ENCODE measurements around the gene SYNC. TPM values are rescaled to one million over a fixed set of nuclear protein-coding genes. Genes with fewer than 3 reads are reported as not detected.
"Not testable (repeated sequence)": the region's sequence is repeated elsewhere in the genome, so short reads cannot be mapped to it uniquely, and the experiment has no call there.

SYNC gene
- total RNA-seq, 1 donor from 2014 or later, result 0.12 TPM

DNA sequence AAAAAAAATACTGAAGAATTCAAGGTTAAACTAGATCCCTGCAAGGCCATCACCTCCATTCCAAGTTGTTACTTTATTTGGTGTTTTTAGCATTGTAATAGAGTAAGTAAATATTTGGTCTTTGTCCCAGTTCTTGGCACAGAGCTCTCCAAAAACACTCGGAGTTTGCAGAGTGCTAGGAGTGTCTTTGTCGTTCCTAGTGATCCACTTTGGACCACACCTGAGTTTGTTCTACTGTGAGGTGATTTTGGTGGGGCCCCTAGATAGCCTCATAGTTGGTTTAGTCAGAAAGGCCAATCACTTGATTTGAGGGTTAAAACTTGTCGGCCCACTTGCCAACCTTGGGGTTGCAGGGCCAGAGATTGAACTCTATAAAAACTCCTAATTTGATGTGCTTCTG lies 25.6 kb downstream of the SYNC start:
- Mint-ChIP-seq H3K27ac (ENCODE audit: unreplicated experiment) (no peak overlapping the region), H3K36me3 (ENCODE audit: low read depth) (peaks cover 40% of the 10 kb centered on the region), H3K4me1 (no peaks in the 10 kb centered on the region), H3K9me3 (no peaks in the 10 kb centered on the region), H3K27me3 (ENCODE audit: low read depth) (no peaks in the 10 kb centered on the region), H3K4me3 (no peak overlapping the region)
- TF ChIP-seq, protein P1, sequence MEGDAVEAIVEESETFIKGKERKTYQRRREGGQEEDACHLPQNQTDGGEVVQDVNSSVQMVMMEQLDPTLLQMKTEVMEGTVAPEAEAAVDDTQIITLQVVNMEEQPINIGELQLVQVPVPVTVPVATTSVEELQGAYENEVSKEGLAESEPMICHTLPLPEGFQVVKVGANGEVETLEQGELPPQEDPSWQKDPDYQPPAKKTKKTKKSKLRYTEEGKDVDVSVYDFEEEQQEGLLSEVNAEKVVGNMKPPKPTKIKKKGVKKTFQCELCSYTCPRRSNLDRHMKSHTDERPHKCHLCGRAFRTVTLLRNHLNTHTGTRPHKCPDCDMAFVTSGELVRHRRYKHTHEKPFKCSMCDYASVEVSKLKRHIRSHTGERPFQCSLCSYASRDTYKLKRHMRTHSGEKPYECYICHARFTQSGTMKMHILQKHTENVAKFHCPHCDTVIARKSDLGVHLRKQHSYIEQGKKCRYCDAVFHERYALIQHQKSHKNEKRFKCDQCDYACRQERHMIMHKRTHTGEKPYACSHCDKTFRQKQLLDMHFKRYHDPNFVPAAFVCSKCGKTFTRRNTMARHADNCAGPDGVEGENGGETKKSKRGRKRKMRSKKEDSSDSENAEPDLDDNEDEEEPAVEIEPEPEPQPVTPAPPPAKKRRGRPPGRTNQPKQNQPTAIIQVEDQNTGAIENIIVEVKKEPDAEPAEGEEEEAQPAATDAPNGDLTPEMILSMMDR (conservative IDR thresholded peaks at IDR 0.05), result no peak
- DNase-seq (ENCODE audit: low read depth, low spot score), result no peak

DNA sequence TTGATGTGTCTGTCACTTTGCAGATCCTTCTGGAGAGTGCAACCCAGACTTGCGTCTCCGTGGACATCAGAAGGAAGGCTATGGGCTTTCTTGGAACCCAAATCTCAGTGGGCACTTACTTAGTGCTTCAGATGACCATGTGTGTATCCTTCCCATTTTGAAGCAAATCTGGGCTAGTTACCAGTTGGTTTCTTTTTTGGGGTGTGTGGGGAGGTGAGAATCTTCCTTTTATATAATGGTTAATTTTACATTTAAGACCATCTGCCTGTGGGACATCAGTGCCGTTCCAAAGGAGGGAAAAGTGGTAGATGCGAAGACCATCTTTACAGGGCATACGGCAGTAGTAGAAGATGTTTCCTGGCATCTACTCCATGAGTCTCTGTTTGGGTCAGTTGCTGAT lies 33.9 kb downstream of the SYNC start:
- H3K27me3 Mint-ChIP-seq (ENCODE audit: low read depth); H3K4me1 Mint-ChIP-seq; H3K4me3 Mint-ChIP-seq; DNase-seq (ENCODE audit: low read depth, low spot score); H3K9me3 Mint-ChIP-seq; H3K27ac Mint-ChIP-seq (ENCODE audit: unreplicated experiment): not testable (repeated sequence)
- H3K36me3 Mint-ChIP-seq (ENCODE audit: low read depth), result peaks cover 22% of the 10 kb centered on the region

DNA sequence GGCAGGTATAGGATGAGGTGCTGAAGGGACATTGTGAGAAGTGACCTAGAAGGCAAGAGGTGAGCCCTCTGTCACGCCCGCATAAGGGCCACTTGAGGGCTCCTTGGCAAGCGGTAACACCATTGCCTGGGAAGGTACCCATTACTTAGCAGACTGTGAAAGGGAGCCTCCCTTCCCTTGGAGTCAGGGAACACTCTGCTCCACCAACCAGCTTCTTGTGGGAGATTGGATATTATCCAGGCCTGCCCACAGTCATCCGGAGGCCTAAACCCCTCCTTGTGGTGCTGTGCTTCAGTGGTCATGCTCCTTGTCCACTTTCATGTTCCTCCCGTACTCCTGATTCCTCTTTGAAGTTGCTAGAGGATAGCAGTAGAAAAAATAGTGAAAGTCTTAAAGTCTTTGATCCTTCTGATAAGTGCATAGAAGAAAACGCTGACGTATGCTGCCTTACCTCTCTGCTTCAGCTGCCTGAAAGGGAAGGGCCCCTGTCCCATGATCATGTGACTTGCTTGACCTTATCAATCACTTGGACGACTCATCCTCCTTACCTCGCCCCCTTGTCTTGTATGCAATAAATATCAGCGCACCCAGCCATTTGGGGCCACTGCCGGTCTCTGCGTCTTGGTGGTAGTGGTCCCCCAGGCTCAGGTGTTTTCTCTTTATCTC lies 35.5 kb downstream of the SYNC start:
- no peaks in the 10 kb centered on the region for H3K27me3 Mint-ChIP-seq (ENCODE audit: low read depth)
- H3K9me3 Mint-ChIP-seq, result no peaks in the 10 kb centered on the region
- TF ChIP-seq, protein P1 (conservative IDR thresholded peaks at IDR 0.05), result no peak
- no peaks in the 10 kb centered on the region for H3K4me1 Mint-ChIP-seq
- DNase-seq (ENCODE audit: low read depth, low spot score), result no peak
- H3K27ac Mint-ChIP-seq (ENCODE audit: unreplicated experiment), result no peak overlapping the region
- H3K36me3 Mint-ChIP-seq (ENCODE audit: low read depth), result peaks cover 12% of the 10 kb centered on the region
- no peak overlapping the region for H3K4me3 Mint-ChIP-seq

DNA sequence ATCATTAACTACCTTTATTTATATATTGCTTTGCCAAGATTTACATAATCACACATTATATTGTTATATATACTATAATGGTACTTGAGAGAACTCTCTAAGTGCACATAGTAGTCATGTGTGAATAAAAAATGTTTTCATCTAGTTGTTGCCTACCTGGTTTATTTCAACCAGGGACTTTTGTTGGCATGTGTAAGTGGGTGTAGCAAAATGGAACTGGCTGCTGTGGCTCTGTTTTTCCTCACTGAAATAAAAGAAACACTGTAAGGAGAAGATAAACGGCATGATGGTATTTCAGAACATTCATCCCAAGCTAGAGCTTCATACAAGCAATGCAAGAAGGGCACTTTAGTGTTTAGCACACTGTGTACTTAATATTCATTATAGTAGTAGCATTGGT lies 36.7 kb downstream of the SYNC start:
- DNase-seq (ENCODE audit: low read depth, low spot score), result no peak
- TF ChIP-seq, protein P1 (conservative IDR thresholded peaks at IDR 0.05), result no peak
- H3K27me3 Mint-ChIP-seq (ENCODE audit: low read depth), result no peaks in the 10 kb centered on the region
- peaks cover 2% of the 10 kb centered on the region for H3K9me3 Mint-ChIP-seq
- H3K4me3 Mint-ChIP-seq, result no peak overlapping the region
- no peaks in the 10 kb centered on the region for H3K4me1 Mint-ChIP-seq
- H3K27ac Mint-ChIP-seq (ENCODE audit: unreplicated experiment), result no peak overlapping the region
- peaks cover 11% of the 10 kb centered on the region for H3K36me3 Mint-ChIP-seq (ENCODE audit: low read depth)

DNA sequence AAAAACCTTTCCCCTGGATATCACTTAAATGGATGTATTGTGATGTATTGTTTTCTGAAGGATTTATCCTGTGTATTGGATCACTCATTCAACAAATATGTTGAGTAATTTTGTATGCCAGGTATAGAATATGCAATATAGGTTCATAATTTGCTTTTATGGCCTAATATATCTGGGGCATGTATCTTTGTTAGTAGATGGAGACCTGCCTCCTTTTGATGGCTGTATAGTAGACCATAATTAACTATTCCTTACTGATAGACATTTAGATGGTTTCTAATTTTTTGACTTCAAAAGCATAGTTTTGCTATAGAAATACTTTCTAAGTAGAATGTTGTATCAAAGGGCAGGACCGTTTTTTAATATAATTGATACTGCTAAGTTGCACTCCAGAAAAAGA lies 43.0 kb downstream of the SYNC start:
- Mint-ChIP-seq H3K27ac (ENCODE audit: unreplicated experiment) (no peak overlapping the region), H3K4me1 (peaks cover 17% of the 10 kb centered on the region), H3K9me3 (peaks cover 2% of the 10 kb centered on the region), H3K27me3 (ENCODE audit: low read depth) (no peaks in the 10 kb centered on the region), H3K4me3 (no peak overlapping the region), H3K36me3 (ENCODE audit: low read depth) (peaks cover 42% of the 10 kb centered on the region)
- DNase-seq (ENCODE audit: low read depth, low spot score), result no peak
- TF ChIP-seq, protein P1 (conservative IDR thresholded peaks at IDR 0.05), result no peak

DNA sequence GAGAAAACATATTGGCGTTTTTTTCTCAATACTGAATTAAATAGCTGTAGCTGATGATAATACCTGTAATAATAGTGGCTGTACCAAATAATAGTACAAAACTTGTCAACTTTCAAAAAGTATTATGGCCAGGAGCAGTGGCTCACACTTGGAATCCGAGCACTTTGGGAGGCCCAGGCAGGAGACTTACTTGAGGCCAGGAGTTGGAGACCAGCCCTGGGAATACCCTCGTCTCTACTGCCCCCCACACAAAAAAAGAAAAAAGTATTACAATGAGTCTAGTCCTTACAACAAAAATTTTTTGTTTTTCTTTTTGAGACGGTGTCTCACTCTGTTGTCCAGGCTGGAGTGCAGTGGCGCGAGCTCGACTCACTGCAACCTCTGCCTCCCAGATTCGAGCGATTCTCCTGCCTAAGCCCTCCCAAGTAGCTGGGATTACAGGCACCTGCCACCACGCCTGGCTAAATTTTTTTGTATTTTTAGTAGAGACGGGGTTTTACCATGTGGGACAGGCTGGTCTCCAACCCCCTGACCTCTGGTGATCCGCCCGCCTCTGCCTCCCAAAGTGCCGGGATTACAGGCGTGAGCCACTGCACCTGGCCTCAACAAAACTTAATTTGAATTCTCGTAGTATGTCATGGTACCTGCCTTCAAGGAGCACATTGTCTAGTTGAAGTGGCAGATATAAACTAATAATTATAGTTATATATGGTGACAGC lies 50.2 kb downstream of the SYNC start:
- DNase-seq (ENCODE audit: low read depth, low spot score), result no peak
- Mint-ChIP-seq H3K4me1 (peaks cover 54% of the 10 kb centered on the region), H3K4me3 (peak overlapping the region; percentile 94), H3K27ac (ENCODE audit: unreplicated experiment) (peak overlapping the region; percentile 98), H3K27me3 (ENCODE audit: low read depth) (no peaks in the 10 kb centered on the region), H3K9me3 (no peaks in the 10 kb centered on the region), H3K36me3 (ENCODE audit: low read depth) (peaks cover 15% of the 10 kb centered on the region)
- TF ChIP-seq, protein P1 (conservative IDR thresholded peaks at IDR 0.05), result no peak

Measured in neural crest cell (in vitro differentiated cells).